SW480 (cell line): Measurements from ENCODE around the gene TFCP2L1.

ENCODE experiments used
- DNase-seq: peaks from one replicate; pipeline ENCODE4 v3.0.0-alpha.2; 2016; ENCODE audit warnings: low spot score

Gene TFCP2L1

GRCh38 chr2:121266543-121267106 is 18.4 kb downstream of the TFCP2L1 start:
- DNase-seq, result no peak

GRCh38 chr2:121263996-121264715 is 20.8 kb downstream of the TFCP2L1 start:
- no peak for DNase-seq

- no peak for DNase-seq
Observed at GRCh38 chr2:121260370-121261154, 24.4 kb downstream of the TFCP2L1 start.

- no peak for DNase-seq
Observed at GRCh38 chr2:121258051-121258450, 27.0 kb downstream of the TFCP2L1 start.

GRCh38 chr2:121257480-121257840 is 27.5 kb downstream of the TFCP2L1 start:
- DNase-seq, result no peak

GRCh38 chr2:121256720-121257479 is 28.1 kb downstream of the TFCP2L1 start:
- DNase-seq, result no peak

- no peak for DNase-seq
Observed at GRCh38 chr2:121255358-121255757, 29.6 kb downstream of the TFCP2L1 start.

- DNase-seq, result no peak
Observed at GRCh38 chr2:121254748-121255147, 30.3 kb downstream of the TFCP2L1 start.

GRCh38 chr2:121253674-121254240 is 31.2 kb downstream of the TFCP2L1 start:
- no peak for DNase-seq

GRCh38 chr2:121253021-121253673 is 31.9 kb downstream of the TFCP2L1 start:
- no peak for DNase-seq

GRCh38 chr2:121251497-121251896 is 33.5 kb downstream of the TFCP2L1 start:
- no peak for DNase-seq

- no peak for DNase-seq
Observed at GRCh38 chr2:121248766-121249343, 36.1 kb downstream of the TFCP2L1 start.

- no peak for DNase-seq
Observed at GRCh38 chr2:121247971-121248370, 37.0 kb downstream of the TFCP2L1 start.

GRCh38 chr2:121247534-121247933 is 37.5 kb downstream of the TFCP2L1 start:
- DNase-seq, result no peak

- no peak for DNase-seq
Observed at GRCh38 chr2:121246704-121247255, 38.2 kb downstream of the TFCP2L1 start.

- DNase-seq, result no peak
Observed at GRCh38 chr2:121245913-121246312, 39.1 kb downstream of the TFCP2L1 start.

GRCh38 chr2:121245120-121245820 is 39.7 kb downstream of the TFCP2L1 start:
- no peak for DNase-seq

- no peak for DNase-seq
Observed at GRCh38 chr2:121244616-121245015, 40.4 kb downstream of the TFCP2L1 start.

- no peak for DNase-seq
Observed at GRCh38 chr2:121243821-121244460, 41.1 kb downstream of the TFCP2L1 start.

GRCh38 chr2:121242976-121243375 is 42.0 kb downstream of the TFCP2L1 start:
- no peak for DNase-seq
